Fibroblast of pulmonary artery (primary cell): Measurements from ENCODE around the gene LPP.

ENCODE experiments used
- DNase-seq: peaks from one replicate; pipeline ENCODE4 v3.0.0-alpha.2; 2010; ENCODE audit warnings: low read depth
- H3K4me3 ChIP-seq: replicated peaks from 2 replicates; pipeline ENCODE4 v1.5.1; 2011; ENCODE audit warnings: low read depth, mild to moderate bottlenecking, control low read depth, low read length, moderate library complexity
- TF ChIP-seq, protein P1 (sequence below): IDR thresholded peaks from 2 replicates; pipeline ENCODE4 v1.5.1; 2011; ENCODE audit warnings: mild to moderate bottlenecking, control low read depth, low read length, inconsistent platforms; ENCODE audit errors: missing control alignments

The LPP gene

DNA sequence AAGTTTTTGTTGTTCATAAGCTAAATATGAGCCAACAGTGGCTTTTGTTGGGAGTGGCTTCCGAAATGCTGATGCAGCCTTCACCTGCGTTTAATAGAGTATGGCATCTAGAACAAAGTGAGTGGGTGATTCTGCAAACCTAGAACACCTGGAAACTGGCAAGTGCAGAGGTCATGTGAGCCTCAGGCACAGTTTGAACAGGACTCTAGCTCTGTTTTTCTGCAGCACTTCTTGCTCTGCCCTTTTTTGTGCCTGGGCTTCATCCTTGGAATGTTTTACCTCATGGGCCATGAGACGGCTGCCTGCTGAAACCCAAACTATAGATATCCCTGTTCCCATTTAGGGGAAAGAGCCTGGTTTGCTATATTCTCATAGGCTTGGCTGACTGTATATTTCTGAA, 73.5 kb downstream of the LPP start:
- no peak overlapping the region for H3K4me3 ChIP-seq
- TF ChIP-seq, protein P1, sequence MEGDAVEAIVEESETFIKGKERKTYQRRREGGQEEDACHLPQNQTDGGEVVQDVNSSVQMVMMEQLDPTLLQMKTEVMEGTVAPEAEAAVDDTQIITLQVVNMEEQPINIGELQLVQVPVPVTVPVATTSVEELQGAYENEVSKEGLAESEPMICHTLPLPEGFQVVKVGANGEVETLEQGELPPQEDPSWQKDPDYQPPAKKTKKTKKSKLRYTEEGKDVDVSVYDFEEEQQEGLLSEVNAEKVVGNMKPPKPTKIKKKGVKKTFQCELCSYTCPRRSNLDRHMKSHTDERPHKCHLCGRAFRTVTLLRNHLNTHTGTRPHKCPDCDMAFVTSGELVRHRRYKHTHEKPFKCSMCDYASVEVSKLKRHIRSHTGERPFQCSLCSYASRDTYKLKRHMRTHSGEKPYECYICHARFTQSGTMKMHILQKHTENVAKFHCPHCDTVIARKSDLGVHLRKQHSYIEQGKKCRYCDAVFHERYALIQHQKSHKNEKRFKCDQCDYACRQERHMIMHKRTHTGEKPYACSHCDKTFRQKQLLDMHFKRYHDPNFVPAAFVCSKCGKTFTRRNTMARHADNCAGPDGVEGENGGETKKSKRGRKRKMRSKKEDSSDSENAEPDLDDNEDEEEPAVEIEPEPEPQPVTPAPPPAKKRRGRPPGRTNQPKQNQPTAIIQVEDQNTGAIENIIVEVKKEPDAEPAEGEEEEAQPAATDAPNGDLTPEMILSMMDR: no peak
- DNase-seq: no peak

DNA sequence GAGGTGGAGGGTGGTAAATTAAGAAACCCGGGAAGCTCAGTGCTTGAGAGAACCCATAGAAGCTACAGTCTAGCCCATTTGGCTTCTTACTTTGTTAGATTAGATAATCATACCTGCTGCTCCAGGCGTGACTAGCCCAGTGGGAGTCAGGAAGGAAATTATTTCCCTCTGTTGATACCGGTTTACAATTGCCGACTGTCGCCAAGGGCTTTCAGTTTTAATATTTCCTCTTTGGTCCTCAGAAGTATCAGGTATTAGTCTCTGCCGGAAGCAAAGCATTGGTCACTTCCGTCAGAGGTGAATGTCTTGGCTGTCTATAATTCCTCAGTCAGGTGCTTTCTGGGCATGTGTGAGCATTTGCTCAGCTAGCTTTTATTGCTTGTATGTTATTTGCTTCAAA, 75.2 kb downstream of the LPP start:
- DNase-seq: no peak
- no peak overlapping the region for H3K4me3 ChIP-seq
- TF ChIP-seq, protein P1: no peak

DNA sequence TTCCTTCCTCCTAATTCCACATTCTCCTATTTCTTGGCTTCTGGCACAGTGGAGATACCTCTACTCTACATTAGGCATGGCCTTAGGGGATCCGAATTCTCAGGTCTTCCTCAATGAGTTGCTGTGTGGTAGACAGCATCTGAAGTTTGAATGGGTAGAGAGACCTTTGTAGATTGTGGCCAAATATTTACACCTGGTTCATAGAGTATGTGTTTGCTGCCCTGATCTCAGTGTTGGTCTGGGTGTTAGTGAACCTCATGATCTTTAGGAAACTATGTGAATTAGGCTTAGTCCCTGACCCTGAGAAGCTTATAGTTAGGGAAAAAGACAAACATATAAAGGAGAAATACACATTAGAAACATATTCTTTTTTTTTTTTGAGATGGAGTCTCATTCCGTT, 75.8 kb downstream of the LPP start:
- DNase-seq: no peak
- no peak overlapping the region for H3K4me3 ChIP-seq
- TF ChIP-seq, protein P1: no peak

DNA sequence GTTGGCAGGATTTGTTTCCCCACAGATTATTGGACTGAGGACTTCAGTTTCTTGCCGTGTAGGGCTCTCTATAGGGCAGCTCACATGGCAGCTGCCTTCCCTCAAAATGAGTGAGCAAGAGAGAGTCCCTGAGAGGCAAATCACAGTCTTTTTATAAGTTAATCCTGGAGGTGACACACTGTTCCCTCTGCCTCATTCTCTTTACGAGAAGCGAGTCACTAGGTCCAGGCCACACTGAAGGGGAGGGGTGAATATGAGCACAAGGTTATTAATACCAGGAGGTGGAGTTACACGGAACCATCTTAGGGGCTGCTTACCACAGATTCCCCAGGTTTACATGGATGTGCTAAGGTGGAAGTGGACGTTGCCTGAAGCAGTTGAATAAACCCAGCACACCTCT, 77.0 kb downstream of the LPP start:
- TF ChIP-seq, protein P1: no peak

DNA sequence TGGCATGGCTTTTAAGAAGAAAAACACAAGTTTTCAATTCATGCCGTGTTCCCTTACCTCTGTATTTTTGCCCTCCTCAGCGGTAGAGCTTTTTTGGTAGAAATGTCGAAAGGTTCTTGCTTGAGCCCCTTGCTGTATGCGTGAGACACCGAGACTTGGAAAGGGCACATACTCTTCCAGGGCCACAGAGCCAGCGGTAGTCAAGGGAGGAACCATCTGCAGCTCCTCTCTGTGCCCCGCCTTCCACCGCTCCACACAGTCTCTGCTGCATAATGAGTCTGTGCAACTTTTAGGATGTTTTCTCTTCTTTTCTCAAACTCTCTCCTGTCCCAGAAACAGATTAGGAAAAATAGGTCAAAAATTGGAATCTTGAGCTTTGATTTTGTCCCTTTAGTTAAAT, 77.5 kb downstream of the LPP start:
- no peak overlapping the region for H3K4me3 ChIP-seq
- TF ChIP-seq, protein P1: no peak
- DNase-seq: no peak

More for the DNA sequence above, 77.0 kb downstream of the LPP start:
- H3K4me3 ChIP-seq: no peak overlapping the region
- no peak for DNase-seq

DNA sequence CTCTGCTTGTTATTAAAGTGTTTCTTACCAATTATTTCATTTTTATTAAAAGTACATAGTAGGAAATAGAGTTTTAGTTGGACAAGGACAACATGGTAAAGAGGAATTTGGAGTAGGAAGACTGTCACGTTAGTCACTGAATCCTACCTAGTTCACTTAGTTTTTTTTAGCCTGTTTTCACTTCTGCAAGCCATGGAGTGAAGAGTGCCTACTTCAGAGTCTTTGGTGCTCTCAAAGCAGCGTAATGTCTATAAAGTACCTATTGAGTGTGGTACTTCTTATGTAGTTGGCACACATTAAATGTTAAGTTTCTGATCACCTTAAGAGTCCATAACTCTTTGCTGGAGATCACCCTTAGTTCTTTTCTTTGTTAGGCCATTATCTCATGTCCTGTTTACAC, 78.7 kb downstream of the LPP start:
- no peak overlapping the region for H3K4me3 ChIP-seq
- TF ChIP-seq, protein P1: no peak
- DNase-seq: no peak

DNA sequence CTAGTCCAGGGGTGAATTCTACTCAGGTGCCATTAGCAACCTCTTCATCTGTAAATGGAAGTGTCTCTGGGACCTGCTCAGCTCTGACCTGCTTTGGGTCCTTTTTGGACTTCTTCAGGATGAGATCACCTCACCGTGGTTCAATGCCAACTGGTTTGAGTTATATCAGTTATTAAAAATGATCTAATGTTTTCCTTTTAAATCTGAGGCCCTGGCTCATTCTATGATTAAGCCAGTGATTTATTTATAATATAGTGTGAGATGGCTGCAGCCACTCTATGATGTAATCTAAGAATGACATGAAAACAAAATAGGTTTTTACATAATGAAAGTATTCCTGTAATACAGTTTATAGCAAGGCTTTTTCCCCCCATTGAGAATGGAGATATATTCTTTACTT, 79.4 kb downstream of the LPP start:
- TF ChIP-seq, protein P1: no peak
- no peak overlapping the region for H3K4me3 ChIP-seq
- no peak for DNase-seq
